SKM-1 treated with dmso at 0.1 percent for 144 hours (cell line): ENCODE measurements around the gene ANXA3.
"Not testable (repeated sequence)": the region's sequence is repeated elsewhere in the genome, so short reads cannot be mapped to it uniquely, and the experiment has no call there.

Source experiments
- DNase-seq: peaks from one replicate; lab custom pipeline; 2025; ENCODE audit not compliant: unreplicated experiment; lab: John Stamatoyannopoulos, UW

Gene ANXA3

DNA sequence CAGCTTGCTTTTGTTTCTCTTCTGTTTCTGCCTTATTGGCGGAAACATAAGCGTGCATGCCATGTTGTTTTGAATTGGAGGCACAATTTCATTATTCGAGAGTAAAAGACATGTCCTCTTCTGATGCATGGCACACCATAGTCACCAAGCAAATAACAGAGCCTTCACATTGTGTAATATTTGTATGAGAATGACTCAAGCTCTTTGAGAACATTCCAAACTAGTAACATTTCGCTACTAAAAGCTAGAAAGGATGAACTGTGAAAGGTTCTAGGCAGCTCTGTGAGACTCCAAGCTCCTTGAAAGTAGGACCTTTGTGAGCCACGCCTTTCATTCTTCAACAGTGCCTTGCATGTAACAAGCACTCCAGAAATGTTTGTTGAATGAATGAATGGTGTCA is 9.2 kb upstream of the ANXA3 start:
- DNase-seq: no peak

GRCh38 chr4:78543424-78544125 is 8.0 kb upstream of the ANXA3 start:
- no peak for DNase-seq

DNA sequence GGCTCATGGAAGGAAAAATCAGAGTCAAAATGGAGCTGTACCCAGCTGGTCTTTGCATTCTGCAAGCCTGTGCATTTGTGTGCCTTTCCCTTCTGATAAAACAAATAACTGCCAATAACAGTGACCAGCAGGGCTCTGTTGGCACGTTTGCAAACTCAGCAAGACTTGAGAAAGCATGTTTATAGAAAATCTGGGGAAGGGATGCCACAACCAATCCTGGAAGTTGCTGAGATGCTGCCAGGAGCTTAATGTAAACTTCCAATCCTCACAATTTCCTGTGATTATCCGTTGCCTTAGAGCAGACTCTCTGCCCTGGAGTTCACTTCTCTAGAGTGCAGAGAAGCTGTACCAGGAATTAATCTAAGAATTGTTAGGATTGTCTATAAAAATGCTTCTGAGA is 6.9 kb upstream of the ANXA3 start:
- DNase-seq: no peak

DNA sequence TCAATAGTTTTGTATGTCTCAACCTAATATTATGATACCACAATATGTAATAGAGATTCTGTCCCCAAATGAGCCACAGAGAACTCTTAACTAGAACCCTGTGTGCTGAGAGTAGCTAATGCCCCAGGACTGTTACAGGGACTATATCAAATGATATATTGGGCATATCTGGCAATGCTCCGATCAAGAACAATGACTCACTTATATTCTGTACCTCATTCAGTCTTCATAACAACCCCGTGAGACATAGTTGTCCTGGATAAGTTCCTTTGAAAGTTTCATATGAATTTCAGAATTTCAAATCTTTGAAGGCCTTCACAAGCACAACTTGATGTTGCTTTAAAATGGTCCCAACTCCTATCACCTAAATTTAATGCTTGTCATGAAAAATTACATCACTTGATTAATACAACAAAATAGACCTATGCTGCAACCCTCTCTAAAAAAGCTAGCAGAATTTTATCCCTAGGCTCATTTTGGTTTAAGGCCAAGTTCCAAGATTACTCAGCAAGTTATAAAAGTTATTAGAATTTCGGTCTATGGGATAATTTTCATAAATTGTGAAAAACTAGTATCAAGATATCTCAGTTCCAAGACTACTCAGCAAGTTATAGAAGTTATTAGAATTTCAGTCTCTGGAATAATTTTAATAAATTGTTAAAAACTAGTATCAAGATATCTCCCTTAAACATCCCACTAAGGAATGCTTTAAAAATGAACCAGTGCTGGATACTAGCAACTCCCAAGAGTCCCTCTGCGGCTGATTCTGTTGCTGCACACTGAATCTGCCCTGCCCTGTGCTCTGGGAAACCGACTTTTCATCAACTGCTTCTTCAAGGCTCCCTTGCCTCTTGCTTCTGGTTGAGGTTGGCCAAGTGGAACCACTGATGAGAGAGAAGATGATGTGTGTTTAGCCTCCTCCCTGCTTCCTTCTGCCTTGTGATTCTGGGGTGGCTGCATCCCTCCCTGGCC is 6.0 kb upstream of the ANXA3 start:
- no peak for DNase-seq

GRCh38 chr4:78547899-78548298 is 3.7 kb upstream of the ANXA3 start:
- not testable (repeated sequence) for DNase-seq

GRCh38 chr4:78548889-78549288 is 2.7 kb upstream of the ANXA3 start:
- not testable (repeated sequence) for DNase-seq

- DNase-seq: peak; percentile 80
Measured at GRCh38 chr4:78552389-78553042, 946 bp downstream of the ANXA3 start.

- no peak for DNase-seq
Measured at GRCh38 chr4:78553043-78553396, 1.4 kb downstream of the ANXA3 start.

GRCh38 chr4:78553529-78554060 is 2.0 kb downstream of the ANXA3 start:
- no peak for DNase-seq

DNA sequence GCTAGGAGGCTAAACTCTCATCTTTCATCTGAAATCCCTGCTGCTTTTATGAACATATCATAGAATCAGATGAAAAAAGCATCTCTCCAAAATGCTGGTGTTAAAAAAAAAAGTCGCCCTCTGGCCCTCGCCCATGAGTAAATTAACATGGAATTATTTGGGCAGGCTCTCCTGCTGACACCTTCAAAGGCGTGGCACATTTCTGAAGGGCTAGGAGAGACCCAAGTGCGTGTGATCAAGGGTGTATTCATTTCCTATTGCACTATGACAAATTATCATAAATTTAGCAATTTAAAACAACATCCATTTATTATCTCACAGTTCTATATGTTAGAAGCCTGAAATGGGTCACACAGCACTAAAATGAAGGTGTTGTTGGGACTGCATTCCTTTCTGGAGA is 5.1 kb downstream of the ANXA3 start:
- DNase-seq: no peak

- DNase-seq: no peak
Measured at GRCh38 chr4:78557841-78558240, 6.3 kb downstream of the ANXA3 start.

DNA sequence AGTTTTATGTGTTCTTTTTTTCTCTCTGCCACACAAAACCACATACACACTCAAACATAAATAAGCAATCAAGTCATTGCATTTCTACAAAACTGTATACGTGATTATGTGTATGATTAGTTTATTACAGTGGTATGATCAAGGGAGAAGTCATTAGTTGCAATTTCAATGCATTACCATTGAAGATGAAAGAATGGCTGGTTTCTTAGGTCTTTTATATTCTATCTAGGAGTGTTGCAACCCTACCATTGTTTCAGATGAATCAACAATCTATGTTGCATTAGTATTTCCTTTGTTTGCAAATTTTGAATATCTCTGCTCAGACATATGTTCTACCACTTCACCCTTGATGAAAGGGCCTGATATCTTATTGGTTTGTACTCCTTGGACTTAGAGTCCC is 6.8 kb downstream of the ANXA3 start:
- DNase-seq: no peak

DNA sequence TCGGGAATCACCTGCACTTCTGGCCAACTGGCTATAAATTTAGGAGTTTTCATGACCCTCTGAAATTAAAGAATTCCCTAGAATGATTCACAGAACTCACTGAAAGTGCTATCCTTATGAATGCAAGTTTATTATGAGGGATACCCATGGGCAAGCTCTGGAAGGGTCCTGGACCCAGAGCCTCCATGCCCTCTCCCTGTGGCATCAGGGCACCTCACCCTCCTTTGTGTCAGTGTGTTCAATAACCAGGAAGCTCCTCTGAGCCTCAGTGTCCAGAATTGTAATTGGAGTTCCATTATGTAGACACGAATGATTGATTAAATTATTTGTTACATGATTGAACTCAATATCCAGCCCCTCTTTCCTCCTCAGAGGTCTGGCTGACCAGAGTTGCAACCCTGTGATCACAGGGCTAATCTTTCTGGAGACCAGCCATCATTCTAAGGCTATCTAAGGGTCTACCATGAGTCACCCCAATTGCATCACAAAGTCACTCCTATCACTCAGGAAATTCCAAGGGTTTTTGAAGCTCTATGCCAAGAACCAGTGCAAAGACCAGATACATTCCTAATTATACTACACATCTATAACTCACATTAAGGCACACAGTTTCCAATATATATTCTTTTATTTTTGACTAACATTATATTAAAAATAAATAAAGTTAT is 8.9 kb downstream of the ANXA3 start:
- no peak for DNase-seq

DNA sequence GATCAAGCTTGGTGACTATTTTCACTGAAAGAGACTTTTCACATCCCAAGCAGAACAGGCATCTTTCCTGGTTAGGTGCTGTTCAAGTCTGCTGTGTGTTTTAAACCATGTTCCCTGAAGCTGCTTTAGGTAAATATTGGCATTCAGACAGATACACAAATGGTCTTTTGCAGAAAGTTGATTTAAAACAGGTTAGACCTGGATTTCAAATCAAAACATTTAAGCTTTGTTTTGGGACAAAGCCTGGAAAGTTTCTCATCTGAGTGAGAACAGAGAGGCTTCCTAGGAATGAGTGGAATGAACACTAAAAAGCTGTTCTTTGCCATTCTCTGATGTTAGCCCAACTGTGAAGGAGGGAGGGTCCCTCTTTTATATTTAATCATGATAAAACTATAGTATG is 10.1 kb downstream of the ANXA3 start:
- no peak for DNase-seq

DNA sequence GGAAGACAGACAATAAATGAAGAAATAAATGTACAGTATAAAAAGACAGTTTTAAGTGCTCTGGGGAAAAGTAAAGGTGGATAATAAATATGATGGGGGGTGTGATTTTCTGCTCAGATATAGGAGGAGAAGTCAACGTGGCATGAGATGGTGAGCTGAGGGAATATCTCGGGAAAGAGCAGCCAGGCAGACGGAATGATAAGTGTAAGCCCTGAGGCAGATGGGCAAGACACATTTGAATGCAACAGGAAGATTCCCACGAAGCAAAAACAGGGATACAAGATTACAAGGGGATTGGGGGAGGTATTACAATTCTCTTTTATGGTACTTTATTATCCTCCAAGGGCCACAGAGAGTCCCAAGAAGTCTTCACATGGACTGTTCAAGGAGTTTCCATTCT is 11.1 kb downstream of the ANXA3 start:
- no peak for DNase-seq

DNA sequence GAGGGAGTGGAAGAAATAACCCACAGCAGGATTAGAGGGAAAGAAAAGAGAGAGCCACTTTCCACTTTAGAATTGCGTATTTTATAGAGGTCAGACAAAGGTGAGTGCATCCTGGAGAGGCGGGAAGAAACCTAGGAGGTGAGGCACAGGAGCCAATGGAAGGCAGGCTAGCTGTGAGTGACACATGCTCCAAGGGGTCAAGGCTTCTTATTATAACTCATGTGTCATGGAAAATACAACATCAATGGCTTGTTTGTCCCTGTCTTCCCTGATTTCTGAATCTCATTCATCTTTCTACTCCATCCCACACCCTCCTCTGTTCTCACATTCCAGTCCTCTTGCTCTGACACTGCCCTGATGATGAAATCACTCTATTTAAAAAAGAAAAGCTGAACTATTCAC is 14.4 kb downstream of the ANXA3 start:
- DNase-seq: no peak

- DNase-seq: no peak
Measured at GRCh38 chr4:78566834-78567499, 15.4 kb downstream of the ANXA3 start.

DNA sequence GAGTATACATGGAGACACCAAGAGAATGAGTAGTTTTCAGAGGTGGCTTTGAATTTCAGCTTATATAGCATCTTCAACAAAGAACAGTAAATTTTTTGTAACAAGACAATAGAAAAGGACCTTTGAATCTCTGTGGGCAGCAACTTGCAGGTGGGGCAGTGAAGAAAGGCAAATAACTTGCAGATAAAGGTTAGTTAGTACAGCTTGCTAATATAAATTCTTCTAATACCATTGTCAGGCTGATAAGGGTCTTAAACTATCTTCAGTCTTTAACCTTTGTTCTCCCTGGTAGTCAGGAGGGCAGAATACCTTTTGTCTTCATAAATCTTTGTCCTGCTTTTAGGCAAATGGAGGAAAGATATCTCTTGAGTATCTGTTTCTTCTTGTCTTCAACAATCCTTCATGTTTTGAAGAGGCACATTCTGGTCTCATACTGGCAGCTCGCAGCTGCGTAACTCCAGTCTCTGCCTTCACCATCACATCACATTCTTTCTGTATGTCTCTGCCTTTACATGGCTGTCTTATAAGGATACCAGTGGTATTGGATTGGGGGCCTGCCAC is 16.0 kb downstream of the ANXA3 start:
- DNase-seq: no peak

- no peak for DNase-seq
Measured at GRCh38 chr4:78568640-78569305, 17.2 kb downstream of the ANXA3 start.
